ENCODE results near the gene TPPP3. TPM values are rescaled to one million over a fixed set of nuclear protein-coding genes. Genes with fewer than 3 reads are reported as not detected.

The TPPP3 gene
- total and polyA plus RNA-seq, 2 experiments from 2014 or later, result 2.5 to 7.2 TPM

GRCh38 chr16:67432506-67432890 lies 39.2 kb upstream of the TPPP3 start:
- Histone ChIP-seq H3K4me3 (no peak overlapping the region), H3K27me3 (peaks cover 56% of the 10 kb centered on the region), H3K36me3 (no peaks in the 10 kb centered on the region), H3K4me1 (ENCODE audit: low read depth) (peaks cover 4% of the 10 kb centered on the region), H3K9me3 (ENCODE audit: low read depth) (no peaks in the 10 kb centered on the region), H3K27ac (no peak overlapping the region)
- no peak for TF ChIP-seq CTCF (IDR thresholded peaks at IDR 0.05; ENCODE audit: low read depth, low read length)
- no peak for DNase-seq (ENCODE audit: low read depth in 1 of 2, low spot score in 1 of 2)

DNA sequence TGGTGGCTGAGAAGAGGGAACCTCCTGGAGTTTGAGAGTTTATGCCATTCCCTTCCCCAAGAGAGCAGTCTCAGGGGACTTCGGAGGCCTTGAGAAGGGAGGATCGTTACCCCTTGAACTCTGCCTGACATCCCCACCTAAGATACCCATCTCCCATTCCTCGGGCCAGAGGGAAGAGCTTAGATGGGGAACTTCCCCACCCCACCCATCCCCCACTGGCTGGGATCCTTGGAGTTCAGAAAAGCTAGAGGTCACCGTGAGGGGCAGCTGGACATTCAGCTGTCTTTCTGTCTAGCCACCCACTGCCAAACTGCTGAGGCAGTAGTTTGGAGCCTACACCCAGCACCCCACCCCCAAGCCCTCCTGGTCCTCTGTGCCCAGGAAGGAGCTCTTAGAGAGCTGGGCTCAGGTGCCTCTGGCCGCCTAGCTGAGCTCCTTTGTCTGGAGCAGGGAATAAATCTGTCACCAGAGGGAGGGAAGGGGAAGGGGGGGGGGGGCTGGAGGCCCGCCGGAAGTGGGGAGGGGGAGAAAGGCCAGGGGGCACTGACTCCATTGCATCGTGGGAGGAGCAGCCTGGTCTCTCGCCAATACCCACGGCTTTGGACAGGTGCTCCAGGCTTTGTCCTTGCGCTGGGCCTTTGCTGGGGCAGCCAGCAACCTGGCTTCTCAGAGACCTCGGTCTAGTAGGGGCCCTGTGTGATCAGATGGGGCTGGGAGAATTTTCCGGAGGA lies 38.6 kb upstream of the TPPP3 start:
- H3K9me3 ChIP-seq (ENCODE audit: low read depth), result no peaks in the 10 kb centered on the region
- H3K27me3 ChIP-seq, result peaks cover 56% of the 10 kb centered on the region
- H3K27ac ChIP-seq, result no peak overlapping the region
- peak overlapping the region; percentile 21 for H3K4me3 ChIP-seq
- H3K4me1 ChIP-seq (ENCODE audit: low read depth), result peaks cover 4% of the 10 kb centered on the region
- DNase-seq (ENCODE audit: low read depth in 1 of 2, low spot score in 1 of 2), result no peak
- no peak for TF ChIP-seq CTCF (IDR thresholded peaks at IDR 0.05; ENCODE audit: low read depth, low read length)
- no peaks in the 10 kb centered on the region for H3K36me3 ChIP-seq

DNA sequence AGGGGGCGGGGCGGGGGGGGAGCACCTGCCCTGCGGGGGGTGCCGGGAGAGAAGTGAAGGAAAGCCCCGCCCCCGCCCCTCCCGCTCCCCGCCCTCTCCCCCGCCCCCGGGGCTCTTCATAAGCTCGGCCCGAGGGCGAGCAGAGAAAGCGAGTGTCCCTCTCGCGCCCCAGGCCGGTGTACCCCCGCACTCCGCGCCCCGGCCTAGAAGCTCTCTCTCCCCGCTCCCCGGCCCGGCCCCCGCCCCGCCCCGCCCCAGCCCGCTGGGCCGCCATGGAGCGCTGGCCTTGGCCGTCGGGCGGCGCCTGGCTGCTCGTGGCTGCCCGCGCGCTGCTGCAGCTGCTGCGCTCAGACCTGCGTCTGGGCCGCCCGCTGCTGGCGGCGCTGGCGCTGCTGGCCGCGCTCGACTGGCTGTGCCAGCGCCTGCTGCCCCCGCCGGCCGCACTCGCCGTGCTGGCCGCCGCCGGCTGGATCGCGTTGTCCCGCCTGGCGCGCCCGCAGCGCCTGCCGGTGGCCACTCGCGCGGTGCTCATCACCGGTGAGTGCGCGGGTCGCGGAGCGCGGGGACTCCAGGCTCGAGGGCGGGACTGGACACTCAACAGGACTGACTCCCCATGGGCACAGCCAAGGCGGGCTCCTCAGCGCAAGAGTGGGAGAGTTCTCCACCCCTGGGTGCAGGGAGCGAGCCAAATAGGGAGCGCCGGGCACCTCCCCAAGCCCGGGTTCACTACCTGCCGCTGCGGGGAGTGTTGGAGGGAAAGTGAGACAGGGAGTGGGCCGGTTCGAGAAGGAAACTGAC lies 37.9 kb upstream of the TPPP3 start, which contains the start of gene HSD11B2:
Gene HSD11B2, plus strand, starts transcription at position 145 of the 798 bp plus-strand sequence. Its CDS starts 128 bp downstream, at position 273.
- TF ChIP-seq CTCF (IDR thresholded peaks at IDR 0.05; ENCODE audit: low read depth, low read length), result no peak
- Histone ChIP-seq H3K27ac (no peak within 1 kb of the TSS), H3K36me3 (no peaks in the 10 kb centered on the region), H3K27me3 (peaks cover 56% of the 10 kb centered on the region), H3K4me3 (peak within 1 kb of the TSS; percentile 28), H3K9me3 (ENCODE audit: low read depth) (no peaks in the 10 kb centered on the region), H3K4me1 (ENCODE audit: low read depth) (peaks cover 4% of the 10 kb centered on the region)
- peak; percentile 52 to 77 for DNase-seq (ENCODE audit: low read depth in 1 of 2, low spot score in 1 of 2)

DNA sequence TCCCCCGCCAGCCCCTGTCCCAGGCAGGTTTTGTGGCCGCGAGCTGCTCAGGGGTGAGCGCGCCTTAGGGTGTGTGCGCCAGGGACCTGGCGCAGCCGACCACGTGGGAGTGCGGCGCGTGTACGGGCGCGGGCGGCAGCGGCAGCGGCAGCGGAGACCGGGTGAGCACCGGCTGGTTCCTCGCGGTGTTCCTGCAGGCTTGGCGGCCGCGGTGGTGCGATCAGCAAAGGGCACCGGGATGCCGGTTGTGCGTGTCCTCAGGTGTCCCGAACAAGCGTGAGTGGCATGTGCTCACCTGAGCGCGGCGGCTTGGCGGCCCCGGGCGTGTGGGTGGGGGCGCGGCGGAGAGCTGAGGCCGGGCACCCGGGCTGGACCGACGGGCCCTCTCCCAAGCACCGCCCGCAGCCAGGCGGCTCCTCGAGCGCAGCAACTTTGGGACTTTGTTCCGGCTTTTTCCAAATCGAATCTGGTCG lies 37.2 kb upstream of the TPPP3 start:
- Histone ChIP-seq H3K4me3 (peak overlapping the region; percentile 28), H3K27me3 (peaks cover 56% of the 10 kb centered on the region), H3K36me3 (no peaks in the 10 kb centered on the region), H3K4me1 (ENCODE audit: low read depth) (peaks cover 4% of the 10 kb centered on the region), H3K27ac (no peak overlapping the region), H3K9me3 (ENCODE audit: low read depth) (no peaks in the 10 kb centered on the region)
- TF ChIP-seq CTCF (IDR thresholded peaks at IDR 0.05; ENCODE audit: low read depth, low read length), result no peak
- peak in 1 of 2 donors; percentile 41 for DNase-seq (ENCODE audit: low read depth in 1 of 2, low spot score in 1 of 2)

GRCh38 chr16:67429799-67430503 lies 36.7 kb upstream of the TPPP3 start:
- Histone ChIP-seq H3K4me3 (peak overlapping the region; percentile 28), H3K27me3 (peaks cover 56% of the 10 kb centered on the region)
- TF ChIP-seq CTCF (IDR thresholded peaks at IDR 0.05; ENCODE audit: low read depth, low read length), result no peak

More at GRCh38 chr16:67429799-67430503, 36.7 kb upstream of the TPPP3 start:
- no peaks in the 10 kb centered on the region for H3K9me3 ChIP-seq (ENCODE audit: low read depth)
- H3K4me1 ChIP-seq (ENCODE audit: low read depth), result peaks cover 4% of the 10 kb centered on the region
- no peaks in the 10 kb centered on the region for H3K36me3 ChIP-seq
- no peak overlapping the region for H3K27ac ChIP-seq
- no peak for DNase-seq (ENCODE audit: low read depth in 1 of 2, low spot score in 1 of 2)

Data from cardiac muscle cell (in vitro differentiated cells and primary cell).